Endothelial cell of umbilical vein (primary cell): ENCODE results near the gene AUTS2. TPM values are rescaled to one million over a fixed set of nuclear protein-coding genes. Genes with fewer than 3 reads are reported as not detected.

ENCODE experiments used
- BruUV-seq: library from RNA; stranded (reverse); fragments of 400-500 nt; replicated peaks from 2 replicates; lab custom pipeline; 2021; lab: Mats Ljungman, UMichigan
- CTCF ChIA-PET: fragments of 300-600, 350-600 bp; sonication (Branson Sonifier 250); formaldehyde crosslinking; loops from one replicate; lab custom pipeline; 2021; ENCODE audit warnings: antibody characterized with exemption, inconsistent platforms; lab: Charles Lee
- POLR2A ChIA-PET: fragments of 300-600, 350-600 bp; sonication (Branson Sonifier 250); formaldehyde crosslinking; loops from one replicate; lab custom pipeline; 2021; ENCODE audit warnings: antibody characterized with exemption, inconsistent platforms; lab: Charles Lee
- DNase-seq: peaks from one replicate; pipeline ENCODE4 v3.0.0-alpha.2; 2011; ENCODE audit warnings: low read depth, low spot score
- FAIRE-seq: peaks from 2 replicates; lab custom pipeline; 2011; peaks lifted over from hg19 to GRCh38; lab: Jason Lieb, UNC
- H2AFZ ChIP-seq: 2 replicates; pipeline ENCODE4 v1.6.0; 2012; ENCODE audit warnings: low read depth, low read length, control low read depth, inconsistent platforms
- H3K27ac ChIP-seq: 2 replicates; pipeline ENCODE4 v1.5.1; 2011; ENCODE audit warnings: low read depth, mild to moderate bottlenecking, control low read depth, low read length, moderate library complexity; ENCODE audit not compliant: insufficient read depth
- H3K27me3 ChIP-seq, 2 experiments: 2 replicates each; pipeline versions ENCODE4 v1.6.0 to v1.6.1; 2011; ENCODE audit warnings: low read length in 2 of 2, mixed read lengths in 1 of 2; ENCODE audit not compliant: control insufficient read depth in 2 of 2, insufficient read depth in 2 of 2
- H3K36me3 ChIP-seq, 2 experiments: 2 replicates in 1 of 2; 3 replicates in 1 of 2; pipeline ENCODE4 v1.5.1; 2011; ENCODE audit warnings: low read length in 2 of 2, mild to moderate bottlenecking in 1 of 2, moderate library complexity in 1 of 2; ENCODE audit not compliant: control insufficient read depth in 2 of 2, insufficient read depth in 2 of 2; ENCODE audit errors: extremely low read depth in 1 of 2
- H3K4me1 ChIP-seq: 3 replicates; pipeline ENCODE4 v1.5.1; 2011; ENCODE audit warnings: mild to moderate bottlenecking, low read length; ENCODE audit not compliant: control insufficient read depth, insufficient read depth; ENCODE audit errors: extremely low read depth
- H3K4me2 ChIP-seq: 2 replicates; pipeline ENCODE4 v1.6.1; 2011; ENCODE audit warnings: low read length, control low read depth, mixed read lengths; ENCODE audit not compliant: insufficient read depth
- H3K4me3 ChIP-seq, 3 experiments: fragments of 200-600 bp in 1 of 3; sonication (generic), shearing (Covaris generic) in 1 of 3; replicated peaks in 1 of 3; 2 replicates each; pipeline ENCODE4 v1.5.1; 2011 to 2016; ENCODE audit warnings: control low read depth in 3 of 3, low read length in 3 of 3, mild to moderate bottlenecking in 2 of 3, inconsistent platforms in 1 of 3, low read depth in 1 of 3, moderate library complexity in 1 of 3; ENCODE audit not compliant: insufficient read depth in 1 of 3
- H3K79me2 ChIP-seq: 2 replicates; pipeline ENCODE4 v1.6.0; 2012; ENCODE audit warnings: low read length, inconsistent platforms; ENCODE audit not compliant: control insufficient read depth, insufficient read depth
- H3K9ac ChIP-seq: replicated peaks from 2 replicates; pipeline ENCODE3; 2011; ENCODE audit warnings: low read length, control low read depth; ENCODE audit not compliant: insufficient read depth; ENCODE audit errors: extremely low read depth
- H3K9me1 ChIP-seq: replicated peaks from 3 replicates; pipeline ENCODE4 v1.6.0; 2011; ENCODE audit warnings: mild to moderate bottlenecking, low read length; ENCODE audit not compliant: control insufficient read depth, insufficient read depth; ENCODE audit errors: extremely low read depth
- H3K9me3 ChIP-seq: replicated peaks from 2 replicates; pipeline ENCODE4 v1.5.1; 2012; ENCODE audit warnings: low read length, inconsistent platforms; ENCODE audit not compliant: control insufficient read depth, insufficient read depth
- H4K20me1 ChIP-seq: replicated peaks from 2 replicates; pipeline ENCODE3; 2011; ENCODE audit warnings: mild to moderate bottlenecking, low read length; ENCODE audit not compliant: control insufficient read depth, insufficient read depth; ENCODE audit errors: extremely low read depth
- CTCF ChIP-seq, 2 donors: IDR thresholded peaks; 1 replicate in 1 of 2; 2 replicates in 1 of 2; pipeline ENCODE4 v1.5.1; 2011; ENCODE audit warnings: low read length in 2 of 2, mild to moderate bottlenecking in 2 of 2, moderate library complexity in 2 of 2, control low read depth in 1 of 2, inconsistent platforms in 1 of 2, low read depth in 1 of 2; ENCODE audit not compliant: insufficient read depth in 1 of 2; ENCODE audit errors: extremely low read depth in 1 of 2
- GATA2 ChIP-seq: IDR thresholded peaks from 2 replicates; pipeline ENCODE4 v1.7.0; 2011; ENCODE audit warnings: low read depth, mild to moderate bottlenecking, moderate library complexity, mixed read lengths, low read length; ENCODE audit not compliant: insufficient read length, insufficient read depth
- MAX ChIP-seq: IDR thresholded peaks from 2 replicates; pipeline ENCODE4 v1.6.1; 2011; ENCODE audit not compliant: insufficient read depth, insufficient read length
- MYC ChIP-seq: IDR thresholded peaks from one replicate; pipeline ENCODE4 v1.6.1; 2011; ENCODE audit warnings: mild to moderate bottlenecking, low read depth, low read length
- POLR2AphosphoS5 ChIP-seq: IDR thresholded peaks from 2 replicates; pipeline ENCODE4 v1.6.1; 2012; ENCODE audit warnings: low read depth, mild to moderate bottlenecking, control low read depth, low read length, moderate library complexity; ENCODE audit not compliant: insufficient read depth
- dilution Hi-C: fragments of 300-500 bp; cut with MboI; formaldehyde crosslinking; loops from one replicate; pipeline ENCODE4 v1.15.0; 2019; ENCODE audit warnings: low sequenced_read_pairs; ENCODE audit not compliant: extremely low pct_ligation_motif_present
- intact Hi-C: fragments of 100-400 bp; cut with micrococcal nuclease; formaldehyde crosslinking; loops from one replicate; pipeline ENCODE4 v1.10.0; 2022
- polyA plus RNA-seq, 4 experiments: library from polyadenylated mRNA; depleted of rRNA in 3 of 4; stranded (reverse) in 3 of 4; unstranded in 1 of 4; fragments of >200 nt; gene quantifications; 2 replicates each; pipeline versions ENCODE4 v1.2.1 to v1.2.3, GENCODE V29; 2011 to 2012; ENCODE audit warnings: missing spikeins in 1 of 4
- total RNA-seq: library from RNA; stranded (reverse); gene quantifications from 2 replicates; pipeline ENCODE4 v1.2.3, GENCODE V29; 2021

Gene AUTS2
- total and polyA plus RNA-seq, 2 donors (not counting 3 experiments of a cell fraction or from before 2014, with no cell fraction given) = 0.59 to 8.0 TPM

DNA sequence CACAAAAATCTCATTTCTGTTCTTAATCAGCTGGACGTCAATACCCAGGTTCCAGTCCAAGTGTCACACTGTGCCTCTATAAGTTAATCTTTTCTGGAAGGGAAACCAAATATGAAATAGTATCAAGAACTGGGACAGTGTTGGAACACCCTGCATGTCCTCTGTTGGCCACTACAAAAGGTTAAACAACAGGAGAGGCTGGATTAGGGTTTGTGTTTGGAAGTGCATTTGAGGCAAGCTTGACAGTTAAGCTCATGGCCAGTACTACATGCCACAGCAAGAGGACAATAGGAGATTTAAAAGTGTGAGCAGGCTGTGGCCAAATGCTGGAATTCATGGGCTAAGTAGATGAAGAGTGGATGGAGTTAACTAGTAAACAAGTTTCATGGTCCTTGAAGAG is 751.5 kb downstream of the AUTS2 start:
- FAIRE-seq (no peak), DNase-seq (no peak)
- Histone ChIP-seq H3K79me2 (no peaks in the 10 kb centered on the region), H2AFZ (no peak overlapping the region), H3K9me3 (no peaks in the 10 kb centered on the region), H3K36me3 (no peaks in the 10 kb centered on the region), H3K4me1 (no peaks in the 10 kb centered on the region), H3K4me3 (no peak overlapping the region), H3K9me1 (no peaks in the 10 kb centered on the region), H4K20me1 (no peaks in the 10 kb centered on the region), H3K27ac (no peak overlapping the region), H3K4me2 (no peak overlapping the region), H3K9ac (no peak overlapping the region), H3K27me3 (no peaks in the 10 kb centered on the region)
- ChIA-PET POLR2A (no interaction called here), CTCF (no interaction called here)
- intact Hi-C loops = no loop called here
- no peak for TF ChIP-seq MAX
- no peak for TF ChIP-seq GATA2
- TF ChIP-seq MYC = no peak
- dilution Hi-C loops = no loop called here
- BruUV-seq = no TSS peak

GRCh38 chr7:70352088-70352487 is 753.8 kb downstream of the AUTS2 start:
- Histone ChIP-seq H3K27ac (no peak overlapping the region), H3K4me3 (no peak overlapping the region), H3K9ac (no peak overlapping the region), H3K9me1 (no peaks in the 10 kb centered on the region), H3K9me3 (no peaks in the 10 kb centered on the region), H3K79me2 (no peaks in the 10 kb centered on the region), H3K4me2 (no peak overlapping the region), H2AFZ (no peak overlapping the region), H3K36me3 (no peaks in the 10 kb centered on the region), H4K20me1 (no peaks in the 10 kb centered on the region), H3K4me1 (no peaks in the 10 kb centered on the region), H3K27me3 (no peaks in the 10 kb centered on the region)
- dilution Hi-C loops (no loop called here), intact Hi-C loops (no loop called here)
- no peak for DNase-seq
- TF ChIP-seq GATA2 = no peak
- TF ChIP-seq MAX = no peak
- TF ChIP-seq CTCF (IDR thresholded peaks at IDR 0.05; ENCODE audit: extremely low read depth in 1 of 2, insufficient read depth in 1 of 2, low read depth in 1 of 2, low read length in 2 of 2) = no peak
- TF ChIP-seq MYC = no peak
- no peak for TF ChIP-seq POLR2AphosphoS5
- no peak for FAIRE-seq
- no TSS peak for BruUV-seq
- ChIA-PET POLR2A (no interaction called here), CTCF (interaction anchor here (0.6 kb wide), 1 partner anchor 11 kb away, joined by 4 read pairs; no protein-coding TSS in a partner anchor)
